A549 (cell line): ENCODE results near the gene KCNA1. TPM values are rescaled to one million over a fixed set of nuclear protein-coding genes. Genes with fewer than 3 reads are reported as not detected.

Experiments
- ATAC-seq, 2 experiments: fragments of 200-7000 bp in 1 of 2; fragments of >200 bp in 1 of 2; cut with Nextera tagmentation in 1 of 2; cut with Tn5 transposase in 1 of 2; 3 replicates each; pipeline versions ENCODE4 v1.8.0 to v1.9.1; 2018 to 2020; ENCODE audit warnings: mild to moderate bottlenecking in 1 of 2, moderate library complexity in 1 of 2
- CTCF ChIA-PET: fragments of 300-600 bp; sonication (Branson Sonifier 250); formaldehyde crosslinking; extraction: SDS; loops from one replicate; lab custom pipeline; 2021; ENCODE audit warnings: antibody characterized with exemption, inconsistent platforms; lab: Yijun Ruan, JAX
- POLR2A ChIA-PET: fragments of 350-600 bp; formaldehyde crosslinking; extraction: SDS; loops from one replicate; lab custom pipeline; 2021; ENCODE audit warnings: antibody characterized with exemption, inconsistent platforms; lab: Yijun Ruan, JAX
- DNase-seq, 2 experiments: peaks; one replicate each; pipeline versions ENCODE4 v3.0.0 to v3.0.0-alpha.2; 2011 to 2016; ENCODE audit warnings: low read depth in 1 of 2, low spot score in 1 of 2
- FAIRE-seq: peaks from 2 replicates; lab custom pipeline; 2011; peaks lifted over from hg19 to GRCh38; lab: Jason Lieb, UNC
- H3K27ac ChIP-seq, 2 experiments: fragments of >200 bp; sonication (Bioruptor Twin); formaldehyde crosslinking; 3 replicates each; pipeline ENCODE4 v1.5.1; 2016 to 2017
- H3K4me1 ChIP-seq: fragments of >200 bp; sonication (Bioruptor Twin); formaldehyde crosslinking; 3 replicates; pipeline ENCODE4 v1.6.1; 2016
- H3K4me2 ChIP-seq: fragments of >200 bp; sonication (Bioruptor Twin); formaldehyde crosslinking; 3 replicates; pipeline ENCODE4 v1.6.1; 2016
- H3K4me3 ChIP-seq: fragments of >200 bp; sonication (Bioruptor Twin); formaldehyde crosslinking; 3 replicates; pipeline ENCODE4 v1.5.1; 2016
- H3K9me3 ChIP-seq: fragments of >200 bp; sonication (Bioruptor Twin); formaldehyde crosslinking; 3 replicates; pipeline ENCODE4 v1.6.1; 2016
- ATOH8 ChIP-seq: fragments of 250-450 bp; sonication (Bioruptor Pico); IDR thresholded peaks from 2 replicates; pipeline ENCODE4 v1.5.0; 2020; ENCODE audit warnings: low read depth, mild to moderate bottlenecking, moderate library complexity
- CBX2 ChIP-seq: fragments of 200-600 bp; sonication (generic); IDR thresholded peaks from 2 replicates; pipeline ENCODE4 v1.6.1; 2016; ENCODE audit warnings: low read depth, mild to moderate bottlenecking, borderline replicate concordance
- CHD2 ChIP-seq: fragments of 150-350 bp; IDR thresholded peaks from 2 replicates; pipeline ENCODE4 v1.6.1; 2014; ENCODE audit warnings: low read length; ENCODE audit not compliant: partially characterized antibody
- CTCF ChIP-seq: fragments of >200 bp; sonication (Bioruptor Twin); formaldehyde crosslinking; IDR thresholded peaks from 3 replicates; pipeline ENCODE4 v1.5.1; 2016
- EHMT2 ChIP-seq: fragments of 200-600 bp; sonication (generic); IDR thresholded peaks from 2 replicates; pipeline ENCODE4 v1.6.1; 2016; ENCODE audit warnings: antibody characterized with exemption, low read depth, mild to moderate bottlenecking, moderate library complexity
- GATA3 ChIP-seq: IDR thresholded peaks from 2 replicates; pipeline ENCODE4 v1.6.1; 2012; ENCODE audit warnings: borderline replicate concordance
- HES2 ChIP-seq: fragments of >200 bp; sonication (Bioruptor Twin); formaldehyde crosslinking; IDR thresholded peaks from 2 replicates; pipeline ENCODE4 v1.6.1; 2016
- HMGXB4 ChIP-seq: fragments of 250-450 bp; sonication (Bioruptor Pico); IDR thresholded peaks from 2 replicates; pipeline ENCODE4 v1.5.0; 2021; ENCODE audit warnings: mild to moderate bottlenecking, moderate library complexity, borderline replicate concordance
- HOXA7 ChIP-seq: fragments of 250-450 bp; sonication (Bioruptor Pico); IDR thresholded peaks from 2 replicates; pipeline ENCODE4 v1.5.0; 2020; ENCODE audit warnings: mild to moderate bottlenecking, moderate library complexity
- JUNB ChIP-seq: fragments of >200 bp; sonication (Bioruptor Twin); formaldehyde crosslinking; IDR thresholded peaks from 2 replicates; pipeline ENCODE4 v1.6.1; 2016
- MAFK ChIP-seq: fragments of 450-650 bp; IDR thresholded peaks from 2 replicates; pipeline ENCODE4 v1.6.1; 2014; ENCODE audit not compliant: partially characterized antibody
- MYC ChIP-seq: IDR thresholded peaks from 2 replicates; pipeline ENCODE4 v1.6.1; 2012; ENCODE audit warnings: mild to moderate bottlenecking, inconsistent platforms, low read length, improper control_type of control experiment, borderline replicate concordance
- NFE2L2 ChIP-seq: fragments of 150-350 bp; conservative IDR thresholded peaks from 2 replicates; pipeline ENCODE4 v1.6.1; 2014; ENCODE audit warnings: low read length
- NPAS2 ChIP-seq: fragments of 250-450 bp; sonication (Bioruptor Pico); IDR thresholded peaks from 2 replicates; pipeline ENCODE4 v1.8.0; 2022; ENCODE audit warnings: mild to moderate bottlenecking, moderate library complexity, borderline replicate concordance
- NR3C1 ChIP-seq: fragments of >200 bp; sonication (Bioruptor Twin); formaldehyde crosslinking; IDR thresholded peaks from 3 replicates; pipeline ENCODE4 v1.6.1; 2017
- PHF8 ChIP-seq: fragments of 200-600 bp; sonication (generic); IDR thresholded peaks from 2 replicates; pipeline ENCODE4 v1.6.1; 2016; ENCODE audit warnings: low read depth, mild to moderate bottlenecking, antibody characterized with exemption, moderate library complexity, borderline replicate concordance
- POLR2A ChIP-seq: IDR thresholded peaks from 2 replicates; pipeline ENCODE4 v1.6.1; 2012; ENCODE audit warnings: mild to moderate bottlenecking, low read length
- RAD21 ChIP-seq, 2 experiments: fragments of >200 bp in 1 of 2; sonication (Bioruptor Twin) in 1 of 2; formaldehyde crosslinking in 1 of 2; IDR thresholded peaks in 1 of 2; conservative IDR thresholded peaks in 1 of 2; 2 replicates in 1 of 2; 3 replicates in 1 of 2; pipeline ENCODE4 v1.6.1; 2012 to 2018; ENCODE audit warnings: inconsistent platforms in 1 of 2
- RFX5 ChIP-seq: fragments of 450-650 bp; IDR thresholded peaks from 2 replicates; pipeline ENCODE4 v1.7.1; 2014; ENCODE audit warnings: antibody characterized with exemption, mild to moderate bottlenecking, moderate library complexity
- ZNF302 ChIP-seq: fragments of 250-450 bp; sonication (Bioruptor Pico); IDR thresholded peaks from 2 replicates; pipeline ENCODE4 v1.9.0; 2021; ENCODE audit warnings: inconsistent platforms, mild to moderate bottlenecking, moderate library complexity
- ZSCAN20 ChIP-seq: fragments of 250-450 bp; sonication (Bioruptor Pico); IDR thresholded peaks from 2 replicates; pipeline ENCODE4 v1.8.0; 2022; ENCODE audit warnings: mild to moderate bottlenecking, moderate library complexity
- WGBS: methylation state at CpG from one replicate; pipeline ENCODE4 v1.1.6; 2017; ENCODE audit errors: missing lambda C conversion rate; 5-methylcytosine and 5-hydroxymethylcytosine counted together
- polyA plus RNA-seq, 4 experiments: library from polyadenylated mRNA; depleted of rRNA in 3 of 4; stranded (reverse); fragments of >200 nt; fragmentation: RNase III in 1 of 4; extraction: RNeasy Plus Mini Kit Qiagen cat#74134 plus additional on column Dnase treatment in 1 of 4; gene quantifications; 2 replicates in 3 of 4; 3 replicates in 1 of 4; pipeline ENCODE4 v1.2.3, GENCODE V29; 2011 to 2017

The KCNA1 gene
- polyA plus RNA-seq, 2 of the 4 experiments (the other 2 are of a cell fraction) = not detected

- no peak overlapping the region for H3K27ac ChIP-seq
- no peak for ATAC-seq
- ChIA-PET CTCF (interaction anchor here (0.9 kb wide), 1 partner anchor 60 kb away, joined by 3 read pairs; no protein-coding TSS in a partner anchor), POLR2A (no interaction called here)
- no peak for DNase-seq
- 6% methylated on average over 4 of the region's 4 CpGs for WGBS
- H3K4me2 ChIP-seq = no peak overlapping the region
- no peak overlapping the region for H3K4me3 ChIP-seq
- no peaks in the 10 kb centered on the region for H3K9me3 ChIP-seq
- FAIRE-seq = no peak
- H3K4me1 ChIP-seq = no peaks in the 10 kb centered on the region
- TF ChIP-seq POLR2A = no peak
- no peak for TF ChIP-seq NR3C1
- no peak for TF ChIP-seq GATA3
- TF ChIP-seq ATOH8 (CRISPR knock-in tag) = no peak
- no peak for TF ChIP-seq CTCF
- TF ChIP-seq EHMT2 = no peak
- no peak for TF ChIP-seq NFE2L2
- TF ChIP-seq HES2 = no peak
- TF ChIP-seq PHF8 = no peak
- TF ChIP-seq CBX2 = no peak
- no peak for TF ChIP-seq HOXA7 (CRISPR knock-in tag)
- TF ChIP-seq CHD2 = no peak
Measured at GRCh38 chr12:4914720-4915119, 5.0 kb downstream of the KCNA1 start.

GRCh38 chr12:4915752-4916151 is 6.0 kb downstream of the KCNA1 start:
- WGBS = 2% methylated on average over 4 of the region's 4 CpGs
- no peak for FAIRE-seq
- TF ChIP-seq MAFK = no peak
- no peak for TF ChIP-seq HOXA7 (CRISPR knock-in tag)
- TF ChIP-seq MYC = no peak

GRCh38 chr12:4918950-4919660 is 9.4 kb downstream of the KCNA1 start:
- ChIA-PET CTCF (no interaction called here), POLR2A (no interaction called here)
- Histone ChIP-seq H3K4me1 (no peaks in the 10 kb centered on the region), H3K4me2 (no peak overlapping the region), H3K9me3 (no peaks in the 10 kb centered on the region), H3K4me3 (no peak overlapping the region), H3K27ac (no peak overlapping the region)
- FAIRE-seq (no peak), DNase-seq (no peak), ATAC-seq (no peak)
- TF ChIP-seq ZNF302 (CRISPR knock-in tag) (no peak), ZSCAN20 (no peak), NPAS2 (CRISPR knock-in tag) (no peak), RAD21 (conservative IDR thresholded peaks at IDR 0.05 in 1 of 2, IDR thresholded peaks at IDR 0.05 in 1 of 2) (no peak), RFX5 (no peak), HMGXB4 (CRISPR knock-in tag) (no peak), JUNB (no peak)
- 24% methylated on average over 6 of the region's 6 CpGs for WGBS

More at GRCh38 chr12:4915752-4916151, 6.0 kb downstream of the KCNA1 start:
- no peak overlapping the region for H3K27ac ChIP-seq
- H3K9me3 ChIP-seq = no peaks in the 10 kb centered on the region
- ATAC-seq (no peak), DNase-seq (no peak)
- H3K4me3 ChIP-seq = no peak overlapping the region
- CTCF ChIA-PET = interaction anchor here (0.6 to 1.3 kb wide), 2 partner anchors 61 to 1864 kb away, joined by 3 read pairs; no protein-coding TSS in a partner anchor
- no peak overlapping the region for H3K4me2 ChIP-seq
- no peaks in the 10 kb centered on the region for H3K4me1 ChIP-seq
- POLR2A ChIA-PET = no interaction called here
